GM23338 (cell line): Measurements from ENCODE around the gene ECSCR. TPM values are rescaled to one million over a fixed set of nuclear protein-coding genes. Genes with fewer than 3 reads are reported as not detected.
A peak's percentile ranks its signal among the peaks of the same experiment; 100 is the strongest.

Experiments used
- ATAC-seq: fragments of 200-7000 bp; cut with Tn5 transposase; 3 replicates; pipeline ENCODE4 v1.9.1; 2020
- DNase-seq: peaks from one replicate; pipeline ENCODE4 v3.0.0-alpha.2; 2015; ENCODE audit warnings: low spot score
- H2AFZ ChIP-seq: fragments of 200-600 bp; sonication (generic); 2 replicates; pipeline ENCODE4 v1.8.0; 2016; ENCODE audit warnings: antibody characterized with exemption, mild to moderate bottlenecking, moderate library complexity
- H3F3A ChIP-seq: fragments of 200-600 bp; sonication (generic); replicated peaks from 2 replicates; pipeline ENCODE4 v1.8.0; 2017; ENCODE audit warnings: antibody characterized with exemption, mixed run types, low read depth
- H3K27ac ChIP-seq: fragments of 200-600 bp; sonication (generic); 2 replicates; pipeline ENCODE4 v1.6.1; 2016; ENCODE audit warnings: low read depth
- H3K27me3 ChIP-seq: fragments of 200-600 bp; sonication (generic); 2 replicates; pipeline ENCODE4 v1.8.0; 2016; ENCODE audit warnings: mild to moderate bottlenecking, mixed run types, moderate library complexity; ENCODE audit not compliant: insufficient read depth
- H3K36me3 ChIP-seq: fragments of 200-600 bp; sonication (generic); 2 replicates; pipeline ENCODE4 v1.8.0; 2016; ENCODE audit warnings: mild to moderate bottlenecking; ENCODE audit not compliant: insufficient read depth
- H3K4me1 ChIP-seq: fragments of 200-600 bp; sonication (generic); 2 replicates; pipeline ENCODE4 v1.8.0; 2016; ENCODE audit warnings: mild to moderate bottlenecking, moderate library complexity; ENCODE audit not compliant: insufficient read depth
- H3K4me2 ChIP-seq: fragments of 200-600 bp; sonication (generic); 2 replicates; pipeline ENCODE4 v1.7.1; 2017; ENCODE audit warnings: mixed run types
- H3K4me3 ChIP-seq: fragments of 200-600 bp; sonication (generic); 2 replicates; pipeline ENCODE4 v1.6.1; 2016; ENCODE audit warnings: mixed run types
- H3K79me2 ChIP-seq: fragments of 200-600 bp; sonication (generic); replicated peaks from 2 replicates; pipeline ENCODE4 v1.8.0; 2017; ENCODE audit warnings: mild to moderate bottlenecking; ENCODE audit not compliant: insufficient read depth
- H3K9me2 ChIP-seq: fragments of 200-600 bp; sonication (generic); 2 replicates; pipeline ENCODE4 v1.8.0; 2017; ENCODE audit not compliant: insufficient read depth
- H4K20me1 ChIP-seq: fragments of 200-600 bp; sonication (generic); replicated peaks from 2 replicates; pipeline ENCODE4 v1.8.0; 2017; ENCODE audit warnings: mild to moderate bottlenecking; ENCODE audit not compliant: insufficient read depth
- H3K27ac Mint-ChIP-seq: 2 replicates; pipeline ENCODE4 v1.8.0; 2020; ENCODE audit warnings: inconsistent platforms, mild to moderate bottlenecking, moderate library complexity, mixed read lengths
- H3K27me3 Mint-ChIP-seq: 3 replicates; pipeline ENCODE4 v1.8.0; 2022; ENCODE audit warnings: low read depth, mild to moderate bottlenecking, moderate library complexity, mixed read lengths, inconsistent platforms; ENCODE audit not compliant: insufficient read depth, poor library complexity
- H3K36me3 Mint-ChIP-seq: 3 replicates; pipeline ENCODE4 v1.8.0; 2021; ENCODE audit warnings: low read depth, mild to moderate bottlenecking, inconsistent platforms, moderate library complexity, mixed read lengths
- H3K4me1 Mint-ChIP-seq: 3 replicates; pipeline ENCODE4 v1.8.0; 2020; ENCODE audit warnings: mild to moderate bottlenecking, inconsistent platforms, mixed read lengths
- H3K4me3 Mint-ChIP-seq: 3 replicates; pipeline ENCODE4 v1.8.0; 2021; ENCODE audit warnings: moderate library complexity, mild to moderate bottlenecking, inconsistent platforms, mixed read lengths
- H3K9me3 Mint-ChIP-seq: 3 replicates; pipeline ENCODE4 v1.8.0; 2020; ENCODE audit warnings: moderate library complexity, mild to moderate bottlenecking, inconsistent platforms, mixed read lengths
- CREB1 ChIP-seq: fragments of 250-450 bp; sonication (Bioruptor Pico); IDR thresholded peaks from 2 replicates; pipeline ENCODE4 v1.5.0; 2020; ENCODE audit warnings: low read depth, mild to moderate bottlenecking, moderate library complexity
- EZH2 ChIP-seq: fragments of 200-600 bp; sonication (generic); IDR thresholded peaks from one replicate; pipeline ENCODE4 v1.8.0; 2017; ENCODE audit warnings: antibody characterized with exemption, mild to moderate bottlenecking, low read depth; ENCODE audit not compliant: unreplicated experiment
- EZH2phosphoT487 ChIP-seq: fragments of 200-600 bp; sonication (generic); IDR thresholded peaks from one replicate; pipeline ENCODE4 v1.8.1; 2018; ENCODE audit warnings: antibody characterized with exemption; ENCODE audit not compliant: unreplicated experiment
- JUNB ChIP-seq: IDR thresholded peaks from one replicate; pipeline ENCODE4 v1.6.1; 2016; ENCODE audit warnings: antibody characterized with exemption; ENCODE audit not compliant: unreplicated experiment
- NANOG ChIP-seq: IDR thresholded peaks from 2 replicates; pipeline ENCODE4 v1.6.1; 2016; ENCODE audit warnings: antibody characterized with exemption, borderline replicate concordance
- POLR2AphosphoS5 ChIP-seq: IDR thresholded peaks from 2 replicates; pipeline ENCODE4 v1.6.1; 2016; ENCODE audit warnings: antibody characterized with exemption, low read depth
- STAT1 ChIP-seq: IDR thresholded peaks from one replicate; pipeline ENCODE4 v1.6.1; 2016; ENCODE audit warnings: antibody characterized with exemption; ENCODE audit not compliant: unreplicated experiment
- ZNF114 ChIP-seq: fragments of 250-450 bp; sonication (Bioruptor Pico); IDR thresholded peaks from 2 replicates; pipeline ENCODE4 v1.5.0; 2020; ENCODE audit warnings: mild to moderate bottlenecking, moderate library complexity
- polyA plus RNA-seq: library from polyadenylated mRNA; unstranded; fragments of >200 nt; fragmentation: Nextera tagmentation; extraction: Ambion mirVana; gene quantifications from 2 replicates; pipeline ENCODE4 v1.2.1, GENCODE V29; 2016
- total RNA-seq: library from RNA; depleted of rRNA; stranded (reverse); fragments of >200 nt; shearing (Covaris generic); gene quantifications from 2 replicates; pipeline ENCODE4 v1.2.3, GENCODE V29; 2014
- TF ChIP-seq, protein P1 (sequence below): fragments of 250-450 bp; sonication (Bioruptor Pico); IDR thresholded peaks from 2 replicates; pipeline ENCODE4 v1.5.0; 2020; ENCODE audit warnings: mild to moderate bottlenecking, moderate library complexity
- TF ChIP-seq, protein P2 (sequence below): IDR thresholded peaks from 2 replicates; pipeline ENCODE4 v1.6.1; 2016; ENCODE audit warnings: antibody characterized with exemption
- TF ChIP-seq, protein P3 (sequence below): IDR thresholded peaks from one replicate; pipeline ENCODE4 v1.6.1; 2018; ENCODE audit warnings: antibody characterized with exemption; ENCODE audit not compliant: unreplicated experiment

The ECSCR gene
- total and polyA plus RNA-seq, 2 experiments from 2014 or later: 2.2 to 2.6 TPM

DNA sequence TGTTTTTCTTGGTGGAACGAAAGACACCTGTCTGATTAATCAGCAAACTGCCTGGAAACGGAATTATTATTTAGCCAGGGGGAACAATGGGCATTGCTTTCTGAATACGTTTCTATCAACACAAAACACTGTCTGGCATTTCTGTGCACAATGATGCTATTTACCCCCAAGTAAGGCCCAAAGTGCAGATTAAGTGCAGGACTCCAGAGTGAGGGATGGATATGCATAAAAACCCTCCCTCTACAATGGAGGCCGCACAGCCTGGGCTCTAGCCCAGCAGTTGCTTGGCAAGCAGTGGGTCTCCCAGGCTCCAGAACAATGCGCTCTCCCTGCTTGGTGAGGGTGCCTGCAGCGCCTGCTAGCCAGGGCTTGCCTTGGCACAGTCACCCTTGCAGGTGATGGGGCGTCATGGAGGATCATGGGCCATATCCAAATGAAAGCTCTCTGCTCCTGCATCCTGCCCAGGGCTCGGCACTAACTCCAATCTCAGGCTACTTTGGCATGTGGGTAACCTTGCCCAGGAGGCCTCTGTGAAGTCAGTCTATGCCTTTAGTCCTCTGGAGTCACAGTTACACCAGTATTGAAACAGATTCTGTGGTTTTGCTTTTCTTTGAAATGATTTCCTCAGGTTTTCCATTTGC is 47.2 kb downstream of the ECSCR start:
- Mint-ChIP-seq H3K4me1 (peaks cover 14% of the 10 kb centered on the region), H3K4me3 (no peak overlapping the region), H3K36me3 (peaks cover 15% of the 10 kb centered on the region), H3K27me3 (no peaks in the 10 kb centered on the region), H3K9me3 (no peaks in the 10 kb centered on the region), H3K27ac (no peak overlapping the region)
- no peaks in the 10 kb centered on the region for H3K79me2 ChIP-seq
- no peak overlapping the region for H3K4me2 ChIP-seq
- H3K9me2 ChIP-seq: no peaks in the 10 kb centered on the region
- H2AFZ ChIP-seq: no peak overlapping the region
- H3K27me3 ChIP-seq: no peaks in the 10 kb centered on the region
- no peak for ATAC-seq
- no peaks in the 10 kb centered on the region for H3K4me1 ChIP-seq
- peak overlapping the region; percentile 45; the same call in 1 of the 2 replicates for H3K27ac ChIP-seq
- DNase-seq: no peak
- H3F3A ChIP-seq: 0 out of 2 replicates have a peak, but pooled peaks cover 3% of the 10 kb centered on the region
- peaks cover 1% of the 10 kb centered on the region; the same call in 1 of the 2 replicates for H3K36me3 ChIP-seq
- no peak overlapping the region for H3K4me3 ChIP-seq
- TF ChIP-seq POLR2AphosphoS5 (no peak), JUNB (no peak), STAT1 (no peak), CREB1 (CRISPR knock-in tag) (no peak), EZH2 (no peak), EZH2phosphoT487 (no peak), ZNF114 (CRISPR knock-in tag) (no peak), NANOG (no peak)
- TF ChIP-seq, protein P1, sequence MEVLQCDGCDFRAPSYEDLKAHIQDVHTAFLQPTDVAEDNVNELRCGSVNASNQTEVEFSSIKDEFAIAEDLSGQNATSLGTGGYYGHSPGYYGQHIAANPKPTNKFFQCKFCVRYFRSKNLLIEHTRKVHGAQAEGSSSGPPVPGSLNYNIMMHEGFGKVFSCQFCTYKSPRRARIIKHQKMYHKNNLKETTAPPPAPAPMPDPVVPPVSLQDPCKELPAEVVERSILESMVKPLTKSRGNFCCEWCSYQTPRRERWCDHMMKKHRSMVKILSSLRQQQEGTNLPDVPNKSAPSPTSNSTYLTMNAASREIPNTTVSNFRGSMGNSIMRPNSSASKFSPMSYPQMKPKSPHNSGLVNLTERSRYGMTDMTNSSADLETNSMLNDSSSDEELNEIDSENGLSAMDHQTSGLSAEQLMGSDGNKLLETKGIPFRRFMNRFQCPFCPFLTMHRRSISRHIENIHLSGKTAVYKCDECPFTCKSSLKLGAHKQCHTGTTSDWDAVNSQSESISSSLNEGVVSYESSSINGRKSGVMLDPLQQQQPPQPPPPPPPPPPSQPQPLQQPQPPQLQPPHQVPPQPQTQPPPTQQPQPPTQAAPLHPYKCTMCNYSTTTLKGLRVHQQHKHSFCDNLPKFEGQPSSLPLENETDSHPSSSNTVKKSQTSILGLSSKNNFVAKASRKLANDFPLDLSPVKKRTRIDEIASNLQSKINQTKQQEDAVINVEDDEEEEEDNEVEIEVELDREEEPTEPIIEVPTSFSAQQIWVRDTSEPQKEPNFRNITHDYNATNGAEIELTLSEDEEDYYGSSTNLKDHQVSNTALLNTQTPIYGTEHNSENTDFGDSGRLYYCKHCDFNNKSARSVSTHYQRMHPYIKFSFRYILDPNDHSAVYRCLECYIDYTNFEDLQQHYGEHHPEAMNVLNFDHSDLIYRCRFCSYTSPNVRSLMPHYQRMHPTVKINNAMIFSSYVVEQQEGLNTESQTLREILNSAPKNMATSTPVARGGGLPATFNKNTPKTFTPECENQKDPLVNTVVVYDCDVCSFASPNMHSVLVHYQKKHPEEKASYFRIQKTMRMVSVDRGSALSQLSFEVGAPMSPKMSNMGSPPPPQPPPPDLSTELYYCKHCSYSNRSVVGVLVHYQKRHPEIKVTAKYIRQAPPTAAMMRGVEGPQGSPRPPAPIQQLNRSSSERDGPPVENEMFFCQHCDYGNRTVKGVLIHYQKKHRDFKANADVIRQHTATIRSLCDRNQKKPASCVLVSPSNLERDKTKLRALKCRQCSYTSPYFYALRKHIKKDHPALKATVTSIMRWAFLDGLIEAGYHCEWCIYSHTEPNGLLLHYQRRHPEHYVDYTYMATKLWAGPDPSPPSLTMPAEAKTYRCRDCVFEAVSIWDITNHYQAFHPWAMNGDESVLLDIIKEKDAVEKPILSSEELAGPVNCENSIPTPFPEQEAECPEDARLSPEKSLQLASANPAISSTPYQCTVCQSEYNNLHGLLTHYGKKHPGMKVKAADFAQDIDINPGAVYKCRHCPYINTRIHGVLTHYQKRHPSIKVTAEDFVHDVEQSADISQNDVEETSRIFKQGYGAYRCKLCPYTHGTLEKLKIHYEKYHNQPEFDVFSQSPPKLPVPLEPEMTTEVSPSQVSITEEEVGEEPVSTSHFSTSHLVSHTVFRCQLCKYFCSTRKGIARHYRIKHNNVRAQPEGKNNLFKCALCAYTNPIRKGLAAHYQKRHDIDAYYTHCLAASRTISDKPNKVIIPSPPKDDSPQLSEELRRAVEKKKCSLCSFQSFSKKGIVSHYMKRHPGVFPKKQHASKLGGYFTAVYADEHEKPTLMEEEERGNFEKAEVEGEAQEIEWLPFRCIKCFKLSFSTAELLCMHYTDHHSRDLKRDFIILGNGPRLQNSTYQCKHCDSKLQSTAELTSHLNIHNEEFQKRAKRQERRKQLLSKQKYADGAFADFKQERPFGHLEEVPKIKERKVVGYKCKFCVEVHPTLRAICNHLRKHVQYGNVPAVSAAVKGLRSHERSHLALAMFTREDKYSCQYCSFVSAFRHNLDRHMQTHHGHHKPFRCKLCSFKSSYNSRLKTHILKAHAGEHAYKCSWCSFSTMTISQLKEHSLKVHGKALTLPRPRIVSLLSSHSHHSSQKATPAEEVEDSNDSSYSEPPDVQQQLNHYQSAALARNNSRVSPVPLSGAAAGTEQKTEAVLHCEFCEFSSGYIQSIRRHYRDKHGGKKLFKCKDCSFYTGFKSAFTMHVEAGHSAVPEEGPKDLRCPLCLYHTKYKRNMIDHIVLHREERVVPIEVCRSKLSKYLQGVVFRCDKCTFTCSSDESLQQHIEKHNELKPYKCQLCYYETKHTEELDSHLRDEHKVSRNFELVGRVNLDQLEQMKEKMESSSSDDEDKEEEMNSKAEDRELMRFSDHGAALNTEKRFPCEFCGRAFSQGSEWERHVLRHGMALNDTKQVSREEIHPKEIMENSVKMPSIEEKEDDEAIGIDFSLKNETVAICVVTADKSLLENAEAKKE (CRISPR knock-in tag): no peak
- TF ChIP-seq, protein P2, sequence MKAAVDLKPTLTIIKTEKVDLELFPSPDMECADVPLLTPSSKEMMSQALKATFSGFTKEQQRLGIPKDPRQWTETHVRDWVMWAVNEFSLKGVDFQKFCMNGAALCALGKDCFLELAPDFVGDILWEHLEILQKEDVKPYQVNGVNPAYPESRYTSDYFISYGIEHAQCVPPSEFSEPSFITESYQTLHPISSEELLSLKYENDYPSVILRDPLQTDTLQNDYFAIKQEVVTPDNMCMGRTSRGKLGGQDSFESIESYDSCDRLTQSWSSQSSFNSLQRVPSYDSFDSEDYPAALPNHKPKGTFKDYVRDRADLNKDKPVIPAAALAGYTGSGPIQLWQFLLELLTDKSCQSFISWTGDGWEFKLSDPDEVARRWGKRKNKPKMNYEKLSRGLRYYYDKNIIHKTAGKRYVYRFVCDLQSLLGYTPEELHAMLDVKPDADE: no peak
- TF ChIP-seq, protein P3, sequence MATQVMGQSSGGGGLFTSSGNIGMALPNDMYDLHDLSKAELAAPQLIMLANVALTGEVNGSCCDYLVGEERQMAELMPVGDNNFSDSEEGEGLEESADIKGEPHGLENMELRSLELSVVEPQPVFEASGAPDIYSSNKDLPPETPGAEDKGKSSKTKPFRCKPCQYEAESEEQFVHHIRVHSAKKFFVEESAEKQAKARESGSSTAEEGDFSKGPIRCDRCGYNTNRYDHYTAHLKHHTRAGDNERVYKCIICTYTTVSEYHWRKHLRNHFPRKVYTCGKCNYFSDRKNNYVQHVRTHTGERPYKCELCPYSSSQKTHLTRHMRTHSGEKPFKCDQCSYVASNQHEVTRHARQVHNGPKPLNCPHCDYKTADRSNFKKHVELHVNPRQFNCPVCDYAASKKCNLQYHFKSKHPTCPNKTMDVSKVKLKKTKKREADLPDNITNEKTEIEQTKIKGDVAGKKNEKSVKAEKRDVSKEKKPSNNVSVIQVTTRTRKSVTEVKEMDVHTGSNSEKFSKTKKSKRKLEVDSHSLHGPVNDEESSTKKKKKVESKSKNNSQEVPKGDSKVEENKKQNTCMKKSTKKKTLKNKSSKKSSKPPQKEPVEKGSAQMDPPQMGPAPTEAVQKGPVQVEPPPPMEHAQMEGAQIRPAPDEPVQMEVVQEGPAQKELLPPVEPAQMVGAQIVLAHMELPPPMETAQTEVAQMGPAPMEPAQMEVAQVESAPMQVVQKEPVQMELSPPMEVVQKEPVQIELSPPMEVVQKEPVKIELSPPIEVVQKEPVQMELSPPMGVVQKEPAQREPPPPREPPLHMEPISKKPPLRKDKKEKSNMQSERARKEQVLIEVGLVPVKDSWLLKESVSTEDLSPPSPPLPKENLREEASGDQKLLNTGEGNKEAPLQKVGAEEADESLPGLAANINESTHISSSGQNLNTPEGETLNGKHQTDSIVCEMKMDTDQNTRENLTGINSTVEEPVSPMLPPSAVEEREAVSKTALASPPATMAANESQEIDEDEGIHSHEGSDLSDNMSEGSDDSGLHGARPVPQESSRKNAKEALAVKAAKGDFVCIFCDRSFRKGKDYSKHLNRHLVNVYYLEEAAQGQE: no peak
- no peaks in the 10 kb centered on the region for H4K20me1 ChIP-seq
